WERI-Rb-1 (cell line): Measurements from ENCODE around the gene CNN3.

Experiments
- DNase-seq: peaks from one replicate; pipeline ENCODE4 v3.0.0-alpha.2; 2020
- H3K27ac ChIP-seq: fragments of 250-450 bp; sonication (Bioruptor Pico); 2 replicates; pipeline ENCODE4 v1.5.1; 2020; ENCODE audit warnings: mild to moderate bottlenecking, moderate library complexity
- H3K27me3 ChIP-seq: fragments of 250-450 bp; sonication (Bioruptor Pico); 2 replicates; pipeline ENCODE4 v1.5.1; 2021; ENCODE audit warnings: mild to moderate bottlenecking, low read depth, moderate library complexity; ENCODE audit not compliant: insufficient read depth, severe bottlenecking
- H3K36me3 ChIP-seq: fragments of 250-450 bp; sonication (Bioruptor Pico); 2 replicates; pipeline ENCODE4 v1.5.1; 2020; ENCODE audit warnings: mild to moderate bottlenecking, moderate library complexity
- H3K4me3 ChIP-seq: 2 replicates; pipeline ENCODE4 v1.5.1; 2011; ENCODE audit warnings: low read depth, mild to moderate bottlenecking, control low read depth, low read length
- H3K9me3 ChIP-seq: fragments of 250-450 bp; sonication (Bioruptor Pico); 2 replicates; pipeline ENCODE4 v1.5.1; 2021; ENCODE audit warnings: mild to moderate bottlenecking, moderate library complexity; ENCODE audit not compliant: severe bottlenecking
- TF ChIP-seq, protein P1 (sequence below): IDR thresholded peaks from 2 replicates; pipeline ENCODE4 v1.5.1; 2011; ENCODE audit warnings: low read depth, mild to moderate bottlenecking, control low read depth, inconsistent platforms, low read length

Gene CNN3

DNA sequence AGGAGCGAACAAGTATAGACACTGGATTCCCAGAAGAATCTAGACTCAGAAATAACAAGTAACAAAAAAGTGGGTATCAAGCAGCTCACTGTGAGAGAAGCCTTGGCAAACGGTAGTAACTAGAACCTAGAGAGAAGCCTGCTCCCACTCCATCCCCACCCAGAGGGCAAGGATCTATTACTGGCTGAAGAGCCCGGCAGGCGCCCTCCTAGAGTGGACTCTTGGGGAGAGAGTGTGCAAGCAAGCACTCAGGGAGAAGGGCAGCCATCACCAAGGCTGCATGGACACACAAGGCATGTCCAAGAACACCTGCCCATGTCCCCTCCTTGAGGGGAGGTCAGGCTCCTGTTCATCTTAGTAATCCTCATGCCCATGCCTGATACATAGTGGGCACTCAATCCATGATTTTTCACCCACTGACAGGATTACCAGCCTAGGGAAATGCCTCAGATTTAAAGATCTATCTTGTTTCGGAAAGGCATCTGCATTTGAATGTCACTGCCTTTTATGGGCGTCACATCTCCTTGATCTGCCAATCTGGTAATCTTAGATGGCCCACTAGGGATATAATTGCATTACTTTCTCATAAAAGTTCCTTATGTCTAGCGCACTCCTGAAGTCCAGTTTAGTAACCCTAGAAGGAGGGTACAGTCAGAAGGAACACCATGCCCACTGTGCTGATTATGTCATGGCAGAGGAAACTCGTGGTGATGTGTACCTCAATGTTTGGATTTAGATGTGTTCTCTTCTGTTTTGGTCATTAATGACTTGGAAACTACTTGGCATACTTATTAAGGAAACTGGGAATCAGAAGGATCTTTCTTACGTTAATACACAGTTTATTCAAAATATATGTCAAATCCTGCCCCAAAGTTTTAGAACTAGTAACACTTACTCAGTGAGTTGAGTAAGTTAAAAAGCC, 14.4 kb downstream of the CNN3 start:
- H3K36me3 ChIP-seq, result no peaks in the 10 kb centered on the region; the same call in 1 of the 2 replicates
- H3K9me3 ChIP-seq, result no peaks in the 10 kb centered on the region
- H3K27ac ChIP-seq, result no peak overlapping the region
- no peak overlapping the region for H3K4me3 ChIP-seq
- DNase-seq, result no peak
- TF ChIP-seq, protein P1, sequence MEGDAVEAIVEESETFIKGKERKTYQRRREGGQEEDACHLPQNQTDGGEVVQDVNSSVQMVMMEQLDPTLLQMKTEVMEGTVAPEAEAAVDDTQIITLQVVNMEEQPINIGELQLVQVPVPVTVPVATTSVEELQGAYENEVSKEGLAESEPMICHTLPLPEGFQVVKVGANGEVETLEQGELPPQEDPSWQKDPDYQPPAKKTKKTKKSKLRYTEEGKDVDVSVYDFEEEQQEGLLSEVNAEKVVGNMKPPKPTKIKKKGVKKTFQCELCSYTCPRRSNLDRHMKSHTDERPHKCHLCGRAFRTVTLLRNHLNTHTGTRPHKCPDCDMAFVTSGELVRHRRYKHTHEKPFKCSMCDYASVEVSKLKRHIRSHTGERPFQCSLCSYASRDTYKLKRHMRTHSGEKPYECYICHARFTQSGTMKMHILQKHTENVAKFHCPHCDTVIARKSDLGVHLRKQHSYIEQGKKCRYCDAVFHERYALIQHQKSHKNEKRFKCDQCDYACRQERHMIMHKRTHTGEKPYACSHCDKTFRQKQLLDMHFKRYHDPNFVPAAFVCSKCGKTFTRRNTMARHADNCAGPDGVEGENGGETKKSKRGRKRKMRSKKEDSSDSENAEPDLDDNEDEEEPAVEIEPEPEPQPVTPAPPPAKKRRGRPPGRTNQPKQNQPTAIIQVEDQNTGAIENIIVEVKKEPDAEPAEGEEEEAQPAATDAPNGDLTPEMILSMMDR, result no peak
- no peaks in the 10 kb centered on the region for H3K27me3 ChIP-seq

DNA sequence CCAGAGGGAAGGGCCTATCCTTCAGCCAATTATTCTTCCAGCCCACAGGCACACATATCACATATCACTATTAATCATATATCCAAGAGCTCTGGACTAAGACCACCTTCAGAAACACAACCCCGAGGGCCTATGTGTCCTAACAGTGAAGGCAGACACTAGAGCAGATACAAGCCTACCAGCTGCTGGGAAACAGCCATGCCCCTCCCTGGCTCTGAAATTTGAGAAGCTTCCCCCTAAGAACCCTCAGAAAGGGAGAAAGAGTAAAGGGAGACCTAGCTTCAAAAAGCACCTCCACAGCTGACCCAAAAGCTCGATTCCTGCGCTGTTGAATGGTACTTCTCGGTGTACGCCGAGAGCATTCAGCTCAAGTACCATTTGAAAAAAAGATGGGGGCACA, 17.4 kb downstream of the CNN3 start:
- Histone ChIP-seq H3K4me3 (no peak overlapping the region), H3K27ac (no peak overlapping the region), H3K27me3 (no peaks in the 10 kb centered on the region), H3K9me3 (no peaks in the 10 kb centered on the region), H3K36me3 (no peaks in the 10 kb centered on the region; the same call in 1 of the 2 replicates)
- TF ChIP-seq, protein P1, result no peak
- DNase-seq, result no peak

DNA sequence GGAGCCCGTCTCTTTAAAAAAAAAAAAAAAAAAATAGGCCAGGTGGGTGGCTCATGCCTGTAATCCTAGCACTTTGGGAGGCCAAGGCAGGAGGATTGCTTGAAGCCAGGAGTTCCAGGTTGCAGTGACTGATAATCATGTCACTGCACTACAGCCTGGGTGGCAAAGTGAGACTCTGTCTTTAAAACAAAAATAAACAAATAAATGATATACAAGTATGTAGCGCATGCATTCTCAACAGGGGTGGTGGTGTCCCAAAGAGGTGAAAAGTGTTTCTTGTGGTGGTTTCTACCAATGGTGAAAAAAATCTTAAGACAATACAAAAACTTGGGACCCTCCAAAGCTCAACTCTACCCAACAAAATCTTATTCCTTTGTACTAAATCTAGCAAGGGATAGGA, 17.9 kb downstream of the CNN3 start:
- no peaks in the 10 kb centered on the region; the same call in 1 of the 2 replicates for H3K36me3 ChIP-seq
- no peak overlapping the region for H3K4me3 ChIP-seq
- no peak for DNase-seq
- H3K27me3 ChIP-seq, result no peaks in the 10 kb centered on the region
- TF ChIP-seq, protein P1, result no peak
- H3K9me3 ChIP-seq, result no peaks in the 10 kb centered on the region
- H3K27ac ChIP-seq, result no peak overlapping the region

DNA sequence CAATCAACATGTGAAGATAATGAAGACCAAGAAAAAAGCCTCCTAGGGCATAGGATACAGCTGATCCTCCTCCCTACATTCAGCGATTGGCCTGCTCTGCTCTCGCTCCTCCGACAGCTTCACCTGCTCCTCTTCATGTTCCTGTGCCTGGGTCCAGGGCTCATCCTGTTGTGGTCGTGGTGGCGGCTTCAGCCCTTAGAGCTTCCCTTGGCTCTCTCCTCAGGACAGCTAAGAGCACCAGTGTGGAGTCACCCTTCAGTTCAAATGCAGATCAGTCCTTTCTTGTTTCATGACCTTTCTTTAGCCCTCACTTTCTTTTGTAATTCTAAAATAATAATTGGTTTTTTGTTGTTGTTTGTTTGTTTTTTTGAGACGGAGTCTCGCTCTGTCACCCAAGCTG, 18.7 kb downstream of the CNN3 start:
- Histone ChIP-seq H3K27ac (no peak overlapping the region), H3K4me3 (no peak overlapping the region), H3K36me3 (no peaks in the 10 kb centered on the region; the same call in 1 of the 2 replicates), H3K9me3 (no peaks in the 10 kb centered on the region), H3K27me3 (no peaks in the 10 kb centered on the region)
- TF ChIP-seq, protein P1, result no peak
- DNase-seq, result no peak

DNA sequence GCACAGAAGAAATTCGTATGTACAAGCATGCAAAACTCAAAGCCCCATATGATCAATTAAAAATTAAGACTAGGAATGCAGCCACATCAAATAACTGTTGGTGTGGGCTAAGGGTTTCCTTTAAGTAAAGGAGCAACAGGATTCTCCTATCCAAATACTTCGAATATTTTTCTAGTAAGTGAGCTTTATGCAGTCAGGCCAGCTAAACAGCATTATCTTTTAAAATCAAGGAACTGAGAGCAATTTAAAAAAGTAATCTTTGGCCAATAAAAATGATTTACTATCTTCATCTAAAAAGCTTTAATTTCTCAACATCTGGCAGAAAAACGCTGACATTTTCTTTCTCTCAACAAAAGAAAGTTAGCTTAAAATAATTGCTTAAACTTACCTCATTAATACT, 19.8 kb downstream of the CNN3 start:
- Histone ChIP-seq H3K4me3 (no peak overlapping the region), H3K36me3 (no peaks in the 10 kb centered on the region; the same call in 1 of the 2 replicates), H3K27ac (no peak overlapping the region), H3K9me3 (no peaks in the 10 kb centered on the region), H3K27me3 (no peaks in the 10 kb centered on the region)
- TF ChIP-seq, protein P1, result no peak
- DNase-seq, result no peak
